HCT116 (cell line): ENCODE data around the gene TMCC3. TPM values are rescaled to one million over a fixed set of nuclear protein-coding genes. Genes with fewer than 3 reads are reported as not detected.

Experiments used
- ATAC-seq: fragments of 200-7000 bp; cut with Tn5 transposase; 2 replicates; pipeline ENCODE4 v1.9.1; 2020; ENCODE audit warnings: mild to moderate bottlenecking, moderate library complexity
- BruUV-seq: library from RNA; stranded (reverse); fragments of 400-500 nt; replicated peaks from 2 replicates; lab custom pipeline; 2021; lab: Mats Ljungman, UMichigan
- CTCF ChIA-PET: fragments of 300-600 bp; sonication (Branson Sonifier 250); formaldehyde crosslinking; loops from one replicate; lab custom pipeline; 2021; ENCODE audit warnings: antibody characterized with exemption; lab: Charles Lee
- POLR2A ChIA-PET: fragments of 300-600, 350-600 bp; sonication (Branson Sonifier 250); formaldehyde crosslinking; loops from one replicate; lab custom pipeline; 2021; ENCODE audit warnings: antibody characterized with exemption; lab: Charles Lee
- RAD21 ChIA-PET, 2 experiments: fragments of 300-600 bp; sonication (Branson Sonifier 250); formaldehyde crosslinking; loops; one replicate each; lab custom pipeline; 2023; ENCODE audit warnings: low total read pairs in 2 of 2; ENCODE audit not compliant: uncharacterized antibody in 2 of 2, unreplicated experiment in 2 of 2, low non-redundant PET in 1 of 2; lab: Charles Lee
- DNase-seq: peaks from one replicate; pipeline ENCODE4 v3.0.0-alpha.2; 2010; ENCODE audit warnings: low read depth, low spot score
- H2AFZ ChIP-seq: fragments of 200-600 bp; shearing (Covaris generic), sonication (generic); 2 replicates; pipeline ENCODE4 v1.6.1; 2017; ENCODE audit warnings: low read depth, mixed run types, mixed read lengths, antibody characterized with exemption, low read length; ENCODE audit not compliant: poor library complexity, severe bottlenecking
- H3K27ac ChIP-seq: 2 replicates; pipeline ENCODE4 v1.5.1; 2012; ENCODE audit warnings: low read depth, low read length
- H3K27me3 ChIP-seq: fragments of 200-600 bp; sonication (generic); 2 replicates; pipeline ENCODE4 v1.6.1; 2016; ENCODE audit warnings: mixed run types, low read length, mixed read lengths; ENCODE audit not compliant: insufficient read depth
- H3K36me3 ChIP-seq, 2 experiments: fragments of 200-500 bp in 1 of 2; fragments of 200-600 bp in 1 of 2; sonication (Bioruptor generic) in 1 of 2; sonication (generic) in 1 of 2; 2 replicates each; pipeline versions ENCODE4 v1.5.1 to v1.6.1; 2014 to 2016; ENCODE audit warnings: low read length in 2 of 2, inconsistent platforms in 1 of 2, mixed read lengths in 1 of 2, mixed run types in 1 of 2; ENCODE audit not compliant: insufficient read depth in 2 of 2, control insufficient read depth in 1 of 2
- H3K4me1 ChIP-seq, 2 experiments: fragments of 200-600 bp in 1 of 2; sonication (generic) in 1 of 2; 2 replicates each; pipeline versions ENCODE4 v1.5.1 to v1.6.1; 2012 to 2017; ENCODE audit warnings: low read length in 2 of 2, inconsistent platforms in 1 of 2, mild to moderate bottlenecking in 1 of 2, mixed read lengths in 1 of 2, mixed run types in 1 of 2, moderate library complexity in 1 of 2; ENCODE audit not compliant: insufficient read depth in 2 of 2, control insufficient read depth in 1 of 2
- H3K4me2 ChIP-seq: fragments of 200-600 bp; sonication (generic); 2 replicates; pipeline ENCODE4 v1.6.1; 2017; ENCODE audit warnings: mixed run types, low read length, mixed read lengths
- H3K4me3 ChIP-seq, 2 experiments: fragments of 200-600 bp in 1 of 2; sonication (generic) in 1 of 2; replicated peaks in 1 of 2; 2 replicates each; pipeline ENCODE4 v1.5.1; 2011 to 2016; ENCODE audit warnings: low read length in 2 of 2, control low read depth in 1 of 2, low read depth in 1 of 2, mild to moderate bottlenecking in 1 of 2, mixed read lengths in 1 of 2, mixed run types in 1 of 2
- H3K79me2 ChIP-seq: fragments of 200-600 bp; sonication (generic); 2 replicates; pipeline ENCODE4 v1.6.1; 2017; ENCODE audit warnings: mild to moderate bottlenecking, mixed run types, low read length, moderate library complexity, mixed read lengths; ENCODE audit not compliant: insufficient read depth
- H3K9ac ChIP-seq: fragments of 200-600 bp; sonication (generic); 2 replicates; pipeline ENCODE4 v1.6.1; 2016; ENCODE audit warnings: low read length, mixed read lengths
- H3K9me2 ChIP-seq: fragments of 200-600 bp; sonication (generic), shearing (Covaris generic); 2 replicates; pipeline ENCODE4 v1.6.1; 2017; ENCODE audit warnings: mixed run types, mild to moderate bottlenecking, moderate library complexity; ENCODE audit not compliant: insufficient read depth
- H3K9me3 ChIP-seq, 2 experiments: fragments of 200-500 bp in 1 of 2; fragments of 200-600 bp in 1 of 2; sonication (Bioruptor generic) in 1 of 2; sonication (generic) in 1 of 2; 2 replicates each; pipeline ENCODE4 v1.6.1; 2014 to 2017; ENCODE audit warnings: low read length in 2 of 2, mixed read lengths in 2 of 2, inconsistent platforms in 1 of 2, low read depth in 1 of 2, mild to moderate bottlenecking in 1 of 2, mixed run types in 1 of 2, moderate library complexity in 1 of 2; ENCODE audit not compliant: control insufficient read depth in 1 of 2, insufficient read depth in 1 of 2
- H4K20me1 ChIP-seq: fragments of 200-600 bp; sonication (generic), shearing (Covaris generic); 2 replicates; pipeline ENCODE4 v1.6.1; 2017; ENCODE audit warnings: mixed run types, mild to moderate bottlenecking, moderate library complexity; ENCODE audit not compliant: insufficient read depth
- CEBPB ChIP-seq: IDR thresholded peaks from 2 replicates; pipeline ENCODE4 v1.6.1; 2012; ENCODE audit warnings: low read depth
- ELF1 ChIP-seq: IDR thresholded peaks from 2 replicates; pipeline ENCODE4 v1.6.1; 2012; ENCODE audit warnings: low read depth, borderline replicate concordance
- EZH2phosphoT487 ChIP-seq: fragments of 200-600 bp; IDR thresholded peaks from 2 replicates; pipeline ENCODE4 v1.6.1; 2018; ENCODE audit warnings: antibody characterized with exemption, borderline replicate concordance
- POLR2AphosphoS5 ChIP-seq: IDR thresholded peaks from 2 replicates; pipeline ENCODE4 v1.6.1; 2011; ENCODE audit warnings: mild to moderate bottlenecking, low read depth, low read length, moderate library complexity
- SP1 ChIP-seq: IDR thresholded peaks from 2 replicates; pipeline ENCODE4 v1.6.1; 2012; ENCODE audit warnings: low read depth
- ZFX ChIP-seq: fragments of 450-650 bp; IDR thresholded peaks from 2 replicates; pipeline ENCODE4 v1.6.1; 2017
- intact Hi-C: fragments of 100-400 bp; cut with micrococcal nuclease; formaldehyde crosslinking; loops from 2 replicates; pipeline ENCODE4 v1.10.0; 2022
- total RNA-seq: library from RNA; stranded (reverse); gene quantifications from one replicate; pipeline ENCODE4 v1.2.1, GENCODE V29; 2021; ENCODE audit not compliant: unreplicated experiment

TMCC3 gene
- total RNA-seq, 1 experiment from 2014 or later, result 4.5 TPM

DNA sequence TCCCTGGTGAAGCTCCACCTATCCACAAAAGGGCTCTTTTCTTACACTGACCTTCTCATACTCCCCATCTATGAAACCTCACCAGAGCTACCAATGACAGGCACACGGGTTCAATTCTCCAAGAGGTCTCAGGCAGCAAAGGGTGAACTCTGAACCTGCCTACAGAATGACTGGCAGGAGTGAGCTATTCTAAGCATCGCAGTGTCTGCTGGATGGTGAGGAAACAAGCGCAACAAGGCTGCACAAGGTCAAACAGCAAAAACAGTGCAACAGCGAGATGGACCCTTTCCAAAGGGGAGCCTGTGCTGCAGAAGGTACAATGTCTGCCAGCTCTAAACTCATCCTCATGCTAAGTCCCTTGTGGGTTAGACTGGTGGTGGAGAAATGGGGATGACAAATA, 22.0 kb downstream of the TMCC3 start:
- Histone ChIP-seq H3K4me3 (no peak overlapping the region), H2AFZ (no peak overlapping the region), H3K4me1 (no peaks in the 10 kb centered on the region), H3K79me2 (no peaks in the 10 kb centered on the region), H3K27ac (no peak overlapping the region), H3K9ac (no peak overlapping the region), H3K27me3 (no peaks in the 10 kb centered on the region), H3K36me3 (no peaks in the 10 kb centered on the region), H4K20me1 (no peaks in the 10 kb centered on the region), H3K4me2 (no peak overlapping the region), H3K9me3 (no peaks in the 10 kb centered on the region), H3K9me2 (no peaks in the 10 kb centered on the region)
- ChIA-PET RAD21 (no interaction called here), POLR2A (no interaction called here), CTCF (no interaction called here)
- DNase-seq (no peak), ATAC-seq (no peak)
- no TSS peak for BruUV-seq
- TF ChIP-seq ELF1, result no peak
- TF ChIP-seq CEBPB, result no peak
- TF ChIP-seq POLR2AphosphoS5, result no peak
- intact Hi-C loops, result no loop called here

DNA sequence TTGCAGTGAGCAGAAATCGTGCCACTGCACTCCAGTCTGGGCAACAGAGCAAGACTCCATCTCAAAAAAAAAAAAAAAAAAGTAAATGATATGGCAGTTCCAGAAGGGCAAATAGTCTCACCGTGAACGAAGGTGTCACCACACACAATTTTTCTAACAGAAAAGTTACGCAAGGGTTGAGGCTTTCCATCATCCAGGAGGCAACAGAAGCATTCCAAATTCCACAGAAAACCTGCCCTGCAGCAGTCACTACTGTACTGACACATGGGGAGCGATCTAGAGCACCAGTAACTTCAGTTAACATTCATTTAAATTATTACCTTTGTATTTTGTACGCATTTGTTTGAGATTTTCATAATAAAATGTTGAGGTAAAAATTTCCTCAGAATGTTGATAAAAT, 24.8 kb downstream of the TMCC3 start:
- no peaks in the 10 kb centered on the region for H4K20me1 ChIP-seq
- RAD21 ChIA-PET, result no interaction called here
- no peak for TF ChIP-seq SP1
- TF ChIP-seq CEBPB, result no peak
- TF ChIP-seq ZFX, result no peak
- no peak for TF ChIP-seq EZH2phosphoT487
- TF ChIP-seq, all 23 proteins: peak for 0
- H2AFZ ChIP-seq, result no peak overlapping the region
- ATAC-seq, result no peak
- no peak overlapping the region for H3K4me3 ChIP-seq
- H3K4me2 ChIP-seq, result no peak overlapping the region
- H3K9me3 ChIP-seq, result no peaks in the 10 kb centered on the region
- H3K27me3 ChIP-seq, result no peaks in the 10 kb centered on the region
- no peaks in the 10 kb centered on the region for H3K36me3 ChIP-seq
- no peaks in the 10 kb centered on the region for H3K79me2 ChIP-seq
- no peak for DNase-seq
- intact Hi-C loops, result no loop called here
- peaks cover 0 to 19% of the 10 kb centered on the region in 2 experiments; a peak in 2 of 4 replicates for H3K4me1 ChIP-seq
- BruUV-seq, result no TSS peak
- H3K27ac ChIP-seq, result no peak overlapping the region
- ChIA-PET CTCF (no interaction called here), POLR2A (no interaction called here)
- H3K9me2 ChIP-seq, result no peaks in the 10 kb centered on the region
- H3K9ac ChIP-seq, result no peak overlapping the region
